Keratinocyte (primary cell): Measurements from ENCODE around the gene NDUFAF8. TPM values are rescaled to one million over a fixed set of nuclear protein-coding genes. Genes with fewer than 3 reads are reported as not detected.

Source experiments
- DNase-seq: peaks from one replicate; pipeline ENCODE4 v3.0.0-alpha.2; 2011; ENCODE audit warnings: low read depth, missing footprints, low spot score
- FAIRE-seq: peaks from 2 replicates; lab custom pipeline; 2011; peaks lifted over from hg19 to GRCh38; lab: Jason Lieb, UNC
- H2AFZ ChIP-seq: 2 replicates; pipeline ENCODE4 v1.6.0; 2012; ENCODE audit warnings: low read length, control low read depth, inconsistent platforms; ENCODE audit not compliant: control insufficient read depth
- H3K27ac ChIP-seq: 2 replicates; pipeline ENCODE4 v1.5.1; 2011; ENCODE audit warnings: low read length; ENCODE audit not compliant: control insufficient read depth, insufficient read depth
- H3K27me3 ChIP-seq: 3 replicates; pipeline ENCODE4 v1.6.0; 2011; ENCODE audit warnings: low read length; ENCODE audit not compliant: control insufficient read depth, insufficient read depth; ENCODE audit errors: extremely low read depth
- H3K36me3 ChIP-seq, 2 experiments: 2 replicates in 1 of 2; 3 replicates in 1 of 2; pipeline ENCODE4 v1.5.1; 2011; ENCODE audit warnings: low read length in 2 of 2, mild to moderate bottlenecking in 1 of 2; ENCODE audit not compliant: control insufficient read depth in 2 of 2, insufficient read depth in 2 of 2; ENCODE audit errors: extremely low read depth in 1 of 2
- H3K4me1 ChIP-seq: 3 replicates; pipeline ENCODE4 v1.5.1; 2011; ENCODE audit warnings: low read length; ENCODE audit not compliant: control insufficient read depth, insufficient read depth; ENCODE audit errors: extremely low read depth
- H3K4me2 ChIP-seq: 3 replicates; pipeline ENCODE4 v1.6.0; 2011; ENCODE audit warnings: low read depth, low read length; ENCODE audit not compliant: control insufficient read depth, insufficient read depth; ENCODE audit errors: extremely low read depth
- H3K4me3 ChIP-seq, 3 experiments: fragments of 200-600 bp in 1 of 3; sonication (generic) in 1 of 3; 2 replicates in 2 of 3; 3 replicates in 1 of 3; pipeline ENCODE4 v1.5.1; 2011 to 2016; ENCODE audit warnings: low read length in 3 of 3, mild to moderate bottlenecking in 3 of 3, control low read depth in 2 of 3, inconsistent platforms in 1 of 3, low read depth in 1 of 3, mixed read lengths in 1 of 3, mixed run types in 1 of 3, moderate library complexity in 1 of 3; ENCODE audit not compliant: control insufficient read depth in 2 of 3, insufficient read depth in 2 of 3; ENCODE audit errors: extremely low read depth in 1 of 3
- H3K79me2 ChIP-seq: 2 replicates; pipeline ENCODE4 v1.6.0; 2012; ENCODE audit warnings: low read length; ENCODE audit not compliant: control insufficient read depth, insufficient read depth
- H3K9ac ChIP-seq: 3 replicates; pipeline ENCODE4 v1.6.0; 2011; ENCODE audit warnings: low read length; ENCODE audit not compliant: control insufficient read depth, insufficient read depth; ENCODE audit errors: extremely low read depth
- H3K9me1 ChIP-seq: 3 replicates; pipeline ENCODE4 v1.6.0; 2011; ENCODE audit warnings: low read length; ENCODE audit not compliant: control insufficient read depth, insufficient read depth; ENCODE audit errors: extremely low read depth
- H3K9me3 ChIP-seq: 2 replicates; pipeline ENCODE4 v1.5.1; 2012; ENCODE audit warnings: low read depth, low read length; ENCODE audit not compliant: control insufficient read depth
- H4K20me1 ChIP-seq: 3 replicates; pipeline ENCODE4 v1.6.0; 2011; ENCODE audit warnings: low read length; ENCODE audit not compliant: control insufficient read depth, insufficient read depth; ENCODE audit errors: extremely low read depth
- EZH2 ChIP-seq: IDR thresholded peaks from one replicate; pipeline ENCODE4 v1.6.1; 2012; ENCODE audit warnings: inconsistent platforms, mild to moderate bottlenecking, low read length, moderate library complexity
- dilution Hi-C: fragments of 300-500 bp; cut with MboI; formaldehyde crosslinking; loops from one replicate; pipeline ENCODE4 v1.7.0; 2020; ENCODE audit warnings: low sequenced_read_pairs; ENCODE audit not compliant: extremely low pct_ligation_motif_present
- polyA plus RNA-seq, 5 experiments: library from polyadenylated mRNA; depleted of rRNA in 3 of 5; stranded (reverse) in 3 of 5; stranded (forward) in 1 of 5; unstranded in 1 of 5; fragments of >200 nt; gene quantifications; 1 replicate in 1 of 5; 2 replicates in 3 of 5; 3 replicates in 1 of 5; pipeline versions ENCODE4 v1.2.1 to v1.2.3, GENCODE V29; 2011 to 2012; ENCODE audit warnings: missing spikeins in 2 of 5, low read depth in 1 of 5, low replicate concordance in 1 of 5
- TF ChIP-seq, protein P1 (sequence below), 3 experiments: IDR thresholded peaks in 1 of 3; conservative IDR thresholded peaks in 1 of 3; optimal IDR thresholded peaks in 1 of 3; 2 replicates in 2 of 3; 3 replicates in 1 of 3; pipeline versions ENCODE3 to v1.5.1; 2011; ENCODE audit warnings: low read length in 3 of 3, mild to moderate bottlenecking in 3 of 3, moderate library complexity in 2 of 3, control low read depth in 1 of 3, inconsistent platforms in 1 of 3; ENCODE audit not compliant: insufficient read depth in 2 of 3; ENCODE audit errors: extremely low read depth in 1 of 3

NDUFAF8 gene
- polyA plus RNA-seq, 1 donor (not counting 4 experiments of a cell fraction or from before 2014, with no cell fraction given), result 171 TPM

DNA sequence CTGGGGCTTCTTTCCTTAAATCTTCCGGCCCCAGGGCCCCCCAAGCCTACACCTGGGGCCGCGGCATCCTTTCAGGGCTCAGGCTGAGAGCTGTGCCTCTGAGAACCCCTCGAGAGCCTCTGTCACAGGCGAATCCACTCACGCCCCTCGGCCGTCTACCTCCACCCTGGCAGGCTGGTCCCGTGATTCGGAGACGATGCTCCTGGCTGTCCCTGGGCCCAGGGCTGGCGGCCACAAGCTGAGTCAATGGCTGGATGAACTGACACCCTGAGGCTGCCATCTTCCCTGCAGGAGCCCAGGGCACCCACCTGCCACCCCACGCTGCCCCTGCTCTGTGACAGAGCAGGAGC is 4.6 kb upstream of the NDUFAF8 start:
- Histone ChIP-seq H3K4me3 (no peak overlapping the region), H3K9me3 (no peaks in the 10 kb centered on the region), H3K27me3 (no peaks in the 10 kb centered on the region), H3K9ac (no peak overlapping the region), H3K79me2 (peaks cover 16% of the 10 kb centered on the region), H3K27ac (no peak overlapping the region), H3K9me1 (no peaks in the 10 kb centered on the region), H3K4me1 (peaks cover 7% of the 10 kb centered on the region), H3K36me3 (peaks cover 5 to 24% of the 10 kb centered on the region in 2 experiments), H4K20me1 (no peaks in the 10 kb centered on the region), H3K4me2 (no peak overlapping the region), H2AFZ (no peak overlapping the region)
- FAIRE-seq, result no peak
- dilution Hi-C loops, result no loop called here
- TF ChIP-seq, protein P1, sequence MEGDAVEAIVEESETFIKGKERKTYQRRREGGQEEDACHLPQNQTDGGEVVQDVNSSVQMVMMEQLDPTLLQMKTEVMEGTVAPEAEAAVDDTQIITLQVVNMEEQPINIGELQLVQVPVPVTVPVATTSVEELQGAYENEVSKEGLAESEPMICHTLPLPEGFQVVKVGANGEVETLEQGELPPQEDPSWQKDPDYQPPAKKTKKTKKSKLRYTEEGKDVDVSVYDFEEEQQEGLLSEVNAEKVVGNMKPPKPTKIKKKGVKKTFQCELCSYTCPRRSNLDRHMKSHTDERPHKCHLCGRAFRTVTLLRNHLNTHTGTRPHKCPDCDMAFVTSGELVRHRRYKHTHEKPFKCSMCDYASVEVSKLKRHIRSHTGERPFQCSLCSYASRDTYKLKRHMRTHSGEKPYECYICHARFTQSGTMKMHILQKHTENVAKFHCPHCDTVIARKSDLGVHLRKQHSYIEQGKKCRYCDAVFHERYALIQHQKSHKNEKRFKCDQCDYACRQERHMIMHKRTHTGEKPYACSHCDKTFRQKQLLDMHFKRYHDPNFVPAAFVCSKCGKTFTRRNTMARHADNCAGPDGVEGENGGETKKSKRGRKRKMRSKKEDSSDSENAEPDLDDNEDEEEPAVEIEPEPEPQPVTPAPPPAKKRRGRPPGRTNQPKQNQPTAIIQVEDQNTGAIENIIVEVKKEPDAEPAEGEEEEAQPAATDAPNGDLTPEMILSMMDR (optimal IDR thresholded peaks at IDR 0.05 in 1 of 3, IDR thresholded peaks at IDR 0.05 in 1 of 3, conservative IDR thresholded peaks at IDR 0.05 in 1 of 3; ENCODE audit: extremely low read depth in 1 of 3, insufficient read depth in 2 of 3, low read length in 3 of 3), result no peak
- TF ChIP-seq EZH2, result no peak
- DNase-seq, result no peak

DNA sequence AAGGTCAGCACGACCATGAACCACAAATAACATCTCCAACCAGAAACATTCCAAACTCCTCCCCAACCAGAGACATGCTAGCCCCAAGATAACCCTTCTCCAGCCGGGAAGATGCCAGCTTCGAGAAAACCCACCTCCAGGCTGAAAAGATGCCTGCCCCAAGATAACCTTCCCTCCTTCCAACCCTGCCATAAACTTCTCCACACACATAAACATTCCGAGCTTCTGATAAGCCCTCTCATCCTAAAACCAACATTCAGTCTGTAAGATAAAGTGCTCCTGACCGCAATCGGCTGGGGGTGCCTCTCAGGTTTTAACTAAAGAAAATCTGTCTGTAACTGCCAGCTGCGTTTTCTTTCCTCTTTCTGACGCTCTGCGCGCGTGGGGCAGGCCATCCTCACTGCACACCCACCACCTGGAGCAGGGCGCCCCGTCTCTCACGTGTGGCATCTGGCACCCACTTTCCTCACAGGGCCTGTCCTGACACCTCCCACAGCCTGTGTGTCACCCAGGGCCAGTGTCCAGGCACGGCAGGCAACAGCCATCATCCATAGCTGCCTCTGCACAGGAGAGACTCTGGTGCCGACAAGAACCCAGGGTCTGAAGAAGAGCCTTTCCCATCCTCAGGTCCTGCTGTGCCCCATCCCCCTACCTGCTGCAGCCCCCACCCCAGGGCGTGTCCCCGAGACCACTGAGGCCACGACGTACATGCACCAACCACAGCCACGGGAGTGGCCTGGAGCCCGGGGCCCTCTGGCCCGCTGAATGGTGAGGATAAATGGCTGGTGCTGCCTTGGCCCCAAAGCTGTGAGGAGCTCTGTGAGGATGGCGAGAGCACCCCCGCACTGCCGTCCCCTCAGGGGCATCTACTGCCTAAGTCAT is 3.9 kb upstream of the NDUFAF8 start:
- H2AFZ ChIP-seq, result no peak overlapping the region
- H3K4me2 ChIP-seq, result no peak overlapping the region
- no peaks in the 10 kb centered on the region for H4K20me1 ChIP-seq
- H3K27me3 ChIP-seq, result no peaks in the 10 kb centered on the region
- H3K27ac ChIP-seq, result no peak overlapping the region
- no peaks in the 10 kb centered on the region for H3K9me1 ChIP-seq
- H3K9ac ChIP-seq, result no peak overlapping the region
- H3K36me3 ChIP-seq, result peaks cover 5 to 19% of the 10 kb centered on the region in 2 experiments
- DNase-seq (no peak), FAIRE-seq (no peak)
- no peak overlapping the region for H3K4me3 ChIP-seq
- TF ChIP-seq, protein P1 (optimal IDR thresholded peaks at IDR 0.05 in 1 of 3, IDR thresholded peaks at IDR 0.05 in 1 of 3, conservative IDR thresholded peaks at IDR 0.05 in 1 of 3; ENCODE audit: extremely low read depth in 1 of 3, insufficient read depth in 2 of 3, low read length in 3 of 3), result no peak
- peaks cover 22% of the 10 kb centered on the region for H3K79me2 ChIP-seq
- dilution Hi-C loops, result no loop called here
- H3K9me3 ChIP-seq, result no peaks in the 10 kb centered on the region
- H3K4me1 ChIP-seq, result peaks cover 12% of the 10 kb centered on the region
